Activated CD8-positive, alpha-beta memory T cell treated with anti-CD3 and anti-CD28 coated beads, Interleukin-2, amount 10 ng/mL, durations not matched to agents 7 days and 5 days (primary cell): ENCODE results near the gene SLC22A5. TPM values are rescaled to one million over a fixed set of nuclear protein-coding genes. Genes with fewer than 3 reads are reported as not detected.

ENCODE experiments used
- ATAC-seq: fragments of 150-1000 bp; cut with Tn5 transposase; one replicate; pipeline ENCODE4 v1.10.0; 2021; ENCODE audit warnings: moderate library complexity
- CTCF ChIA-PET: fragments of 350-600 bp; sonication (Branson Sonifier 250); formaldehyde crosslinking; loops from one replicate; lab custom pipeline; 2021; ENCODE audit warnings: antibody characterized with exemption; lab: Charles Lee
- DNase-seq: peaks from one replicate; pipeline ENCODE4 v3.0.0-alpha.2; 2020
- H3K27ac Mint-ChIP-seq: one replicate; pipeline ENCODE4 v1.8.0; 2021; ENCODE audit warnings: mild to moderate bottlenecking, mixed read lengths
- H3K27me3 Mint-ChIP-seq: one replicate; pipeline ENCODE4 v1.8.0; 2021; ENCODE audit warnings: mixed read lengths
- H3K36me3 Mint-ChIP-seq: one replicate; pipeline ENCODE4 v1.8.0; 2021; ENCODE audit warnings: mild to moderate bottlenecking, mixed read lengths
- H3K4me1 Mint-ChIP-seq: one replicate; pipeline ENCODE4 v1.8.0; 2021; ENCODE audit warnings: mixed read lengths
- H3K4me3 Mint-ChIP-seq: one replicate; pipeline ENCODE4 v1.8.0; 2021; ENCODE audit warnings: mild to moderate bottlenecking, moderate library complexity, mixed read lengths
- H3K9me3 Mint-ChIP-seq: one replicate; pipeline ENCODE4 v1.8.0; 2022; ENCODE audit warnings: low read depth, mixed read lengths
- total RNA-seq, 2 experiments: library from RNA; stranded (reverse); gene quantifications; one replicate each; pipeline ENCODE4 v1.2.3, GENCODE V29; 2021

Gene SLC22A5
- total RNA-seq, 2 experiments from 2014 or later: 3.9 to 4.5 TPM

- no peak for DNase-seq
- Mint-ChIP-seq H3K4me3 (no peak overlapping the region), H3K4me1 (no peaks in the 10 kb centered on the region)
Measured at GRCh38 chr5:132353486-132353995, 16.0 kb upstream of the SLC22A5 start.

GRCh38 chr5:132354381-132355139 is 14.9 kb upstream of the SLC22A5 start:
- H3K4me1 Mint-ChIP-seq: no peaks in the 10 kb centered on the region
- CTCF ChIA-PET: interaction anchor here (1.1 to 1.2 kb wide), 2 partner anchors 21 to 292 kb away, joined by 3 read pairs; no protein-coding TSS in a partner anchor
- ATAC-seq: no peak
- H3K27me3 Mint-ChIP-seq: peaks cover 4% of the 10 kb centered on the region
- no peaks in the 10 kb centered on the region for H3K9me3 Mint-ChIP-seq
- DNase-seq: no peak
- H3K27ac Mint-ChIP-seq: no peak overlapping the region
- H3K4me3 Mint-ChIP-seq: no peak overlapping the region
- H3K36me3 Mint-ChIP-seq: peaks cover 1% of the 10 kb centered on the region

More at GRCh38 chr5:132353486-132353995, 16.0 kb upstream of the SLC22A5 start:
- Mint-ChIP-seq H3K36me3 (peaks cover 1% of the 10 kb centered on the region), H3K27me3 (peaks cover 4% of the 10 kb centered on the region), H3K27ac (no peak overlapping the region), H3K9me3 (no peaks in the 10 kb centered on the region)
- CTCF ChIA-PET: no interaction called here
- ATAC-seq: no peak

GRCh38 chr5:132355140-132355765 is 14.3 kb upstream of the SLC22A5 start:
- no peak overlapping the region for H3K27ac Mint-ChIP-seq
- no peak for ATAC-seq
- no peak for DNase-seq
- H3K4me3 Mint-ChIP-seq: no peak overlapping the region
- H3K36me3 Mint-ChIP-seq: no peaks in the 10 kb centered on the region
- peaks cover 4% of the 10 kb centered on the region for H3K27me3 Mint-ChIP-seq
- CTCF ChIA-PET: interaction anchor here (1.1 to 1.2 kb wide), 2 partner anchors 21 to 292 kb away, joined by 3 read pairs; no protein-coding TSS in a partner anchor
- H3K9me3 Mint-ChIP-seq: no peaks in the 10 kb centered on the region
- no peaks in the 10 kb centered on the region for H3K4me1 Mint-ChIP-seq

GRCh38 chr5:132358775-132359174 is 10.7 kb upstream of the SLC22A5 start:
- Mint-ChIP-seq H3K4me1 (no peaks in the 10 kb centered on the region), H3K27me3 (peaks cover 4% of the 10 kb centered on the region), H3K36me3 (no peaks in the 10 kb centered on the region), H3K4me3 (no peak overlapping the region), H3K9me3 (no peaks in the 10 kb centered on the region), H3K27ac (no peak overlapping the region)
- DNase-seq: no peak
- no peak for ATAC-seq
- CTCF ChIA-PET: interaction anchor here (1.0 to 1.5 kb wide), 2 partner anchors 13 to 121 kb away, joined by 3 to 5 read pairs; no protein-coding TSS in a partner anchor

- Mint-ChIP-seq H3K27ac (no peak overlapping the region), H3K9me3 (no peaks in the 10 kb centered on the region), H3K27me3 (no peaks in the 10 kb centered on the region), H3K4me3 (no peak overlapping the region), H3K4me1 (no peaks in the 10 kb centered on the region), H3K36me3 (no peaks in the 10 kb centered on the region)
- CTCF ChIA-PET: interaction anchor here (1.1 kb wide), 1 partner anchor 24 kb away, joined by 3 read pairs; no protein-coding TSS in a partner anchor
- ATAC-seq (no peak), DNase-seq (no peak)
Measured at GRCh38 chr5:132362086-132362485, 7.4 kb upstream of the SLC22A5 start.

GRCh38 chr5:132363431-132364112 is 5.9 kb upstream of the SLC22A5 start:
- Mint-ChIP-seq H3K27ac (no peak overlapping the region), H3K4me1 (no peaks in the 10 kb centered on the region), H3K36me3 (no peaks in the 10 kb centered on the region), H3K9me3 (no peaks in the 10 kb centered on the region), H3K27me3 (no peaks in the 10 kb centered on the region), H3K4me3 (no peak overlapping the region)
- DNase-seq: no peak
- CTCF ChIA-PET: no interaction called here
- no peak for ATAC-seq

GRCh38 chr5:132364319-132364718 is 5.2 kb upstream of the SLC22A5 start:
- no peak overlapping the region for H3K27ac Mint-ChIP-seq
- no peak for DNase-seq
- H3K9me3 Mint-ChIP-seq: no peaks in the 10 kb centered on the region
- H3K36me3 Mint-ChIP-seq: no peaks in the 10 kb centered on the region
- no peak for ATAC-seq
- no peaks in the 10 kb centered on the region for H3K27me3 Mint-ChIP-seq
- H3K4me3 Mint-ChIP-seq: no peak overlapping the region
- peaks cover 4% of the 10 kb centered on the region for H3K4me1 Mint-ChIP-seq
- CTCF ChIA-PET: no interaction called here

GRCh38 chr5:132365213-132365612 is 4.3 kb upstream of the SLC22A5 start:
- no peaks in the 10 kb centered on the region for H3K36me3 Mint-ChIP-seq
- CTCF ChIA-PET: no interaction called here
- H3K4me1 Mint-ChIP-seq: peaks cover 5% of the 10 kb centered on the region
- no peaks in the 10 kb centered on the region for H3K27me3 Mint-ChIP-seq
- no peak overlapping the region for H3K4me3 Mint-ChIP-seq
- H3K9me3 Mint-ChIP-seq: no peaks in the 10 kb centered on the region
- H3K27ac Mint-ChIP-seq: no peak overlapping the region
- no peak for DNase-seq
- no peak for ATAC-seq

- DNase-seq: no peak
- peaks cover 20% of the 10 kb centered on the region for H3K4me1 Mint-ChIP-seq
- no peaks in the 10 kb centered on the region for H3K27me3 Mint-ChIP-seq
- no peaks in the 10 kb centered on the region for H3K36me3 Mint-ChIP-seq
- CTCF ChIA-PET: interaction anchor here (0.8 to 4.1 kb wide), 8 partner anchors 18 to 305 kb away, joined by 3 to 18 read pairs (median 6); no protein-coding TSS in a partner anchor
- no peaks in the 10 kb centered on the region for H3K9me3 Mint-ChIP-seq
- ATAC-seq: no peak
- H3K4me3 Mint-ChIP-seq: no peak overlapping the region
- H3K27ac Mint-ChIP-seq: no peak overlapping the region
Measured at GRCh38 chr5:132368186-132368585, 1.3 kb upstream of the SLC22A5 start.

GRCh38 chr5:132369007-132369473 is 470 bp upstream of the SLC22A5 start:
- ATAC-seq (no peak), DNase-seq (no peak)
- H3K27me3 Mint-ChIP-seq: no peaks in the 10 kb centered on the region
- peaks cover 20% of the 10 kb centered on the region for H3K4me1 Mint-ChIP-seq
- no peaks in the 10 kb centered on the region for H3K9me3 Mint-ChIP-seq
- no peaks in the 10 kb centered on the region for H3K36me3 Mint-ChIP-seq
- peak overlapping the region; percentile 75 for H3K4me3 Mint-ChIP-seq
- CTCF ChIA-PET: interaction anchor here (0.7 to 4.1 kb wide), 12 partner anchors 8 to 378 kb away, joined by 3 to 18 read pairs (median 4); partner anchors contain the start of gene CCNI2
- peak overlapping the region; percentile 42 for H3K27ac Mint-ChIP-seq

GRCh38 chr5:132370181-132370970 is 866 bp downstream of the SLC22A5 start:
- no peak for ATAC-seq
- H3K4me3 Mint-ChIP-seq: peak overlapping the region; percentile 75
- H3K9me3 Mint-ChIP-seq: no peaks in the 10 kb centered on the region
- H3K27me3 Mint-ChIP-seq: no peaks in the 10 kb centered on the region
- no peak overlapping the region for H3K27ac Mint-ChIP-seq
- DNase-seq: no peak
- peaks cover 20% of the 10 kb centered on the region for H3K4me1 Mint-ChIP-seq
- CTCF ChIA-PET: interaction anchor here (1.2 to 4.1 kb wide), 8 partner anchors 9 to 377 kb away, joined by 3 to 18 read pairs (median 7); partner anchors contain the start of gene CCNI2
- no peaks in the 10 kb centered on the region for H3K36me3 Mint-ChIP-seq

- Mint-ChIP-seq H3K27me3 (no peaks in the 10 kb centered on the region), H3K4me3 (peak overlapping the region; percentile 75), H3K27ac (no peak overlapping the region), H3K4me1 (peaks cover 20% of the 10 kb centered on the region), H3K9me3 (no peaks in the 10 kb centered on the region), H3K36me3 (no peaks in the 10 kb centered on the region)
- DNase-seq: no peak
- ATAC-seq: no peak
- CTCF ChIA-PET: interaction anchor here (0.8 to 4.1 kb wide), 5 partner anchors 11 to 191 kb away, joined by 3 to 18 read pairs (median 6); no protein-coding TSS in a partner anchor
Measured at GRCh38 chr5:132370971-132371602, 1.6 kb downstream of the SLC22A5 start.
